Upper lobe of right lung (tissue), 1 donor: ENCODE data around the gene FILIP1L. TPM values are rescaled to one million over a fixed set of nuclear protein-coding genes. Genes with fewer than 3 reads are reported as not detected.

Experiments
- ATAC-seq: fragments of 200-7000 bp; cut with Tn5 transposase; one replicate; pipeline ENCODE4 v1.9.1; 2020; ENCODE audit warnings: mild to moderate bottlenecking, moderate library complexity
- DNase-seq: peaks from one replicate; pipeline ENCODE4 v3.0.0-alpha.2; 2020
- H3K27ac ChIP-seq: fragments of 200-600 bp; one replicate; pipeline ENCODE4 v1.8.0; 2022
- H3K27me3 ChIP-seq: fragments of 200-600 bp; one replicate; pipeline ENCODE4 v1.8.0; 2022; ENCODE audit warnings: mild to moderate bottlenecking
- H3K36me3 ChIP-seq: fragments of 200-600 bp; one replicate; pipeline ENCODE4 v1.8.0; 2022
- H3K4me1 ChIP-seq: fragments of 200-600 bp; one replicate; pipeline ENCODE4 v1.8.0; 2022
- H3K4me3 ChIP-seq: fragments of 200-600 bp; one replicate; pipeline ENCODE4 v1.8.0; 2022; ENCODE audit warnings: mild to moderate bottlenecking
- H3K9me3 ChIP-seq: fragments of 200-600 bp; one replicate; pipeline ENCODE4 v1.8.0; 2022
- CTCF ChIP-seq: fragments of 200-600 bp; IDR thresholded peaks from one replicate; pipeline ENCODE4 v1.8.0; 2022; ENCODE audit warnings: antibody characterized with exemption
- intact Hi-C: fragments of 100-400 bp; cut with DNase I; formaldehyde crosslinking; loops from one replicate; pipeline ENCODE4 v1.11.0; 2022
- total RNA-seq: library from RNA; stranded (reverse); fragmentation: NEBNext Ultra II Directional; extraction: Animal tissue kit (Norgen Biotek cat#: 25700); gene quantifications from one replicate; pipeline ENCODE4 v1.2.1, GENCODE V29; 2021
- donor health status: DM: no; HTN: yes; CAD: no; lungs with severe emphysema.

Gene FILIP1L
- total RNA-seq, 1 donor from 2014 or later, result 43.2 TPM

GRCh38 chr3:99951701-99952100 is 162.6 kb downstream of the FILIP1L start:
- Histone ChIP-seq H3K4me3 (no peak overlapping the region), H3K27me3 (no peaks in the 10 kb centered on the region), H3K9me3 (no peaks in the 10 kb centered on the region), H3K27ac (no peak overlapping the region), H3K36me3 (no peaks in the 10 kb centered on the region), H3K4me1 (no peaks in the 10 kb centered on the region)
- DNase-seq (no peak), ATAC-seq (no peak)
- intact Hi-C loops, result no loop called here
- no peak for TF ChIP-seq CTCF

GRCh38 chr3:99950921-99951320 is 163.4 kb downstream of the FILIP1L start:
- no peak overlapping the region for H3K27ac ChIP-seq
- ATAC-seq (peak; percentile 45), DNase-seq (no peak)
- H3K9me3 ChIP-seq, result no peaks in the 10 kb centered on the region
- no peak overlapping the region for H3K4me3 ChIP-seq
- no peaks in the 10 kb centered on the region for H3K36me3 ChIP-seq
- H3K4me1 ChIP-seq, result no peaks in the 10 kb centered on the region
- H3K27me3 ChIP-seq, result no peaks in the 10 kb centered on the region
- no peak for TF ChIP-seq CTCF
- intact Hi-C loops, result no loop called here

GRCh38 chr3:99949956-99950670 is 164.2 kb downstream of the FILIP1L start:
- Histone ChIP-seq H3K9me3 (no peaks in the 10 kb centered on the region), H3K27me3 (no peaks in the 10 kb centered on the region), H3K4me1 (peaks cover 7% of the 10 kb centered on the region)

GRCh38 chr3:99948467-99949089 is 165.7 kb downstream of the FILIP1L start:
- no peak for DNase-seq
- Histone ChIP-seq H3K27me3 (no peaks in the 10 kb centered on the region), H3K36me3 (no peaks in the 10 kb centered on the region), H3K4me3 (no peak overlapping the region), H3K9me3 (no peaks in the 10 kb centered on the region), H3K4me1 (peaks cover 20% of the 10 kb centered on the region), H3K27ac (no peak overlapping the region)
- intact Hi-C loops, result no loop called here
- ATAC-seq, result no peak
- TF ChIP-seq CTCF, result no peak

More at GRCh38 chr3:99949956-99950670, 164.2 kb downstream of the FILIP1L start:
- TF ChIP-seq CTCF, result no peak
- Histone ChIP-seq H3K36me3 (no peaks in the 10 kb centered on the region), H3K4me3 (no peak overlapping the region), H3K27ac (no peak overlapping the region)
- no peak for ATAC-seq
- intact Hi-C loops, result no loop called here
- DNase-seq, result no peak

- Histone ChIP-seq H3K9me3 (no peaks in the 10 kb centered on the region), H3K27me3 (no peaks in the 10 kb centered on the region), H3K4me3 (no peak overlapping the region), H3K27ac (no peak overlapping the region), H3K36me3 (no peaks in the 10 kb centered on the region), H3K4me1 (peaks cover 20% of the 10 kb centered on the region)
- no peak for DNase-seq
- no peak for TF ChIP-seq CTCF
- intact Hi-C loops, result no loop called here
- ATAC-seq, result no peak
Measured at GRCh38 chr3:99947356-99947755, 166.9 kb downstream of the FILIP1L start.
